ENCODE results near the gene CISD1.

- TF ChIP-seq EZH2 (IDR thresholded peaks at IDR 0.05; ENCODE audit: borderline replicate concordance, low read depth, low read length) (no peak), ZNF282 (CRISPR knock-in tag; IDR thresholded peaks at IDR 0.05) (no peak), HDAC6 (IDR thresholded peaks at IDR 0.05; ENCODE audit: low read depth, low read length) (no peak), SMC3 (conservative IDR thresholded peaks at IDR 0.05; ENCODE audit: insufficient read depth, low read depth, low read length) (no peak), HIVEP1 (CRISPR knock-in tag; IDR thresholded peaks at IDR 0.05) (no peak)
These were observed 10.0 kb downstream of the CISD1 start for GRCh38 chr10:58278962-58279307.
